Transverse colon (tissue), 4 donors: ENCODE results near the gene LSAMP.

ENCODE experiments used
- CTCF ChIP-seq, 5 experiments: fragments of 200-600 bp in 3 of 5; fragments of 450-650 bp in 2 of 5; sonication (generic) in 3 of 5; IDR thresholded peaks; 1 replicate in 2 of 5; 2 replicates in 3 of 5; pipeline ENCODE4 v1.5.1; 2016 to 2017; ENCODE audit warnings: antibody characterized with exemption in 5 of 5, inconsistent platforms in 3 of 5, mild to moderate bottlenecking in 2 of 5, moderate library complexity in 1 of 5
- POLR2AphosphoS5 ChIP-seq, 3 donors: sonication (generic); formaldehyde crosslinking; IDR thresholded peaks; one replicate each; pipeline ENCODE4 v1.6.1; 2016; ENCODE audit warnings: antibody characterized with exemption in 3 of 3

GRCh38 chr3:116160594-116160993 lies 284.7 kb downstream of the LSAMP start:
- TF ChIP-seq CTCF (IDR thresholded peaks at IDR 0.05), result no peak
- no peak for TF ChIP-seq POLR2AphosphoS5 (IDR thresholded peaks at IDR 0.05)
